Measurements from ENCODE around the gene VSTM4.

The VSTM4 gene

DNA sequence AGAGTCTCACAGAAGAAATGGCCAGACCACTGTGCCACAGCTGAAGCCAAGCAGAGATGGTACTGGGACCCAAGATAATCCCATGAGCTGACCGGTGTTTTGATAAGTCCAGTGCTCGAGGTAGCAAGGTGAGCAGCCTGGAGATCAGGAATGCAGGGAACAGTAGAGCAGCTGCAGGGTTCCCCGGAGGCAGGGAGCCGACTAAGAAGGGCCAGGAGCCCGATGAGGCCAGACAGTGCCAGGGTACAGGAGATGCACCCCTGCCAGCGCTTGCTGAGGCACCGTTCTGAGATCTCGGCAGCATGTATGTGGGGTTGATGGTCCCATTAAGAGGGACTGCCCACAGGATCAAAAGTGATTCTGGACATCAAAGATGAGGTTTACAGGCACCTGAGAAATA lies 47.1 kb downstream of the VSTM4 start:
- H3K4me1 ChIP-seq (ENCODE audit: control insufficient read depth, low read length): no peaks in the 10 kb centered on the region
- peaks cover 4% of the 10 kb centered on the region; the same call in 1 of the 2 replicates for H3K27me3 ChIP-seq (ENCODE audit: control insufficient read depth, low read length)
- H3K9me3 ChIP-seq (ENCODE audit: control insufficient read depth, insufficient read depth, low read length): no peaks in the 10 kb centered on the region
- H3K36me3 ChIP-seq (ENCODE audit: control insufficient read depth, low read length): no peaks in the 10 kb centered on the region
- H3K79me2 ChIP-seq (ENCODE audit: control insufficient read depth, low read length): no peaks in the 10 kb centered on the region
- no peaks in the 10 kb centered on the region for H4K20me1 ChIP-seq (ENCODE audit: control insufficient read depth, insufficient read depth, low read depth, low read length)
- no peak overlapping the region for H3K4me3 ChIP-seq (ENCODE audit: low read length)
- H3K9me2 ChIP-seq (replicated peaks; ENCODE audit: control insufficient read depth, low read length): no peaks in the 10 kb centered on the region
- no peak overlapping the region for H3K4me2 ChIP-seq (ENCODE audit: low read length)
- no peak overlapping the region for H3K27ac ChIP-seq (ENCODE audit: low read depth, low read length)
- TF ChIP-seq EZH2phosphoT487 (IDR thresholded peaks at IDR 0.05; ENCODE audit: borderline replicate concordance, low read length): no peak
- TF ChIP-seq, protein P1, sequence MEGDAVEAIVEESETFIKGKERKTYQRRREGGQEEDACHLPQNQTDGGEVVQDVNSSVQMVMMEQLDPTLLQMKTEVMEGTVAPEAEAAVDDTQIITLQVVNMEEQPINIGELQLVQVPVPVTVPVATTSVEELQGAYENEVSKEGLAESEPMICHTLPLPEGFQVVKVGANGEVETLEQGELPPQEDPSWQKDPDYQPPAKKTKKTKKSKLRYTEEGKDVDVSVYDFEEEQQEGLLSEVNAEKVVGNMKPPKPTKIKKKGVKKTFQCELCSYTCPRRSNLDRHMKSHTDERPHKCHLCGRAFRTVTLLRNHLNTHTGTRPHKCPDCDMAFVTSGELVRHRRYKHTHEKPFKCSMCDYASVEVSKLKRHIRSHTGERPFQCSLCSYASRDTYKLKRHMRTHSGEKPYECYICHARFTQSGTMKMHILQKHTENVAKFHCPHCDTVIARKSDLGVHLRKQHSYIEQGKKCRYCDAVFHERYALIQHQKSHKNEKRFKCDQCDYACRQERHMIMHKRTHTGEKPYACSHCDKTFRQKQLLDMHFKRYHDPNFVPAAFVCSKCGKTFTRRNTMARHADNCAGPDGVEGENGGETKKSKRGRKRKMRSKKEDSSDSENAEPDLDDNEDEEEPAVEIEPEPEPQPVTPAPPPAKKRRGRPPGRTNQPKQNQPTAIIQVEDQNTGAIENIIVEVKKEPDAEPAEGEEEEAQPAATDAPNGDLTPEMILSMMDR (IDR thresholded peaks at IDR 0.05; ENCODE audit: low read depth, low read length, poor library complexity, severe bottlenecking): no peak
- H3F3A ChIP-seq (ENCODE audit: control insufficient read depth, insufficient read depth): no peaks in the 10 kb centered on the region

- no peak for TF ChIP-seq EZH2phosphoT487 (IDR thresholded peaks at IDR 0.05; ENCODE audit: borderline replicate concordance, low read length)
- TF ChIP-seq, protein P1 (IDR thresholded peaks at IDR 0.05; ENCODE audit: low read depth, low read length, poor library complexity, severe bottlenecking): no peak
- Histone ChIP-seq H3K79me2 (ENCODE audit: control insufficient read depth, low read length) (no peaks in the 10 kb centered on the region), H3K27me3 (ENCODE audit: control insufficient read depth, low read length) (peaks cover 4% of the 10 kb centered on the region; the same call in 1 of the 2 replicates), H3K9me2 (replicated peaks; ENCODE audit: control insufficient read depth, low read length) (no peaks in the 10 kb centered on the region), H3K4me3 (ENCODE audit: low read length) (no peak overlapping the region), H3K4me2 (ENCODE audit: low read length) (no peak overlapping the region), H3K9me3 (ENCODE audit: control insufficient read depth, insufficient read depth, low read length) (peaks cover 6% of the 10 kb centered on the region), H3K27ac (ENCODE audit: low read depth, low read length) (no peak overlapping the region), H3K36me3 (ENCODE audit: control insufficient read depth, low read length) (no peaks in the 10 kb centered on the region), H4K20me1 (ENCODE audit: control insufficient read depth, insufficient read depth, low read depth, low read length) (no peaks in the 10 kb centered on the region), H3K4me1 (ENCODE audit: control insufficient read depth, low read length) (no peaks in the 10 kb centered on the region), H3F3A (ENCODE audit: control insufficient read depth, insufficient read depth) (no peaks in the 10 kb centered on the region)
Measured at GRCh38 chr10:49066944-49067730, 48.2 kb downstream of the VSTM4 start.

- Histone ChIP-seq H3F3A (ENCODE audit: control insufficient read depth, insufficient read depth) (no peaks in the 10 kb centered on the region), H3K27ac (ENCODE audit: low read depth, low read length) (no peak overlapping the region), H3K4me2 (ENCODE audit: low read length) (no peak overlapping the region), H3K9me2 (replicated peaks; ENCODE audit: control insufficient read depth, low read length) (no peaks in the 10 kb centered on the region), H4K20me1 (ENCODE audit: control insufficient read depth, insufficient read depth, low read depth, low read length) (no peaks in the 10 kb centered on the region), H3K27me3 (ENCODE audit: control insufficient read depth, low read length) (peaks cover 4% of the 10 kb centered on the region; the same call in 1 of the 2 replicates), H3K4me1 (ENCODE audit: control insufficient read depth, low read length) (no peaks in the 10 kb centered on the region), H3K9me3 (ENCODE audit: control insufficient read depth, insufficient read depth, low read length) (peaks cover 14% of the 10 kb centered on the region), H3K36me3 (ENCODE audit: control insufficient read depth, low read length) (no peaks in the 10 kb centered on the region), H3K79me2 (ENCODE audit: control insufficient read depth, low read length) (no peaks in the 10 kb centered on the region), H3K4me3 (ENCODE audit: low read length) (no peak overlapping the region)
- TF ChIP-seq EZH2phosphoT487 (IDR thresholded peaks at IDR 0.05; ENCODE audit: borderline replicate concordance, low read length): no peak
- TF ChIP-seq, protein P1 (IDR thresholded peaks at IDR 0.05; ENCODE audit: low read depth, low read length, poor library complexity, severe bottlenecking): no peak
Measured at GRCh38 chr10:49062229-49062628, 53.1 kb downstream of the VSTM4 start.

All from DOHH2 (cell line).